Activated CD4-positive, alpha-beta memory T cell treated with anti-CD3 and anti-CD28 coated beads for 36 hours (primary cell): ENCODE measurements around the gene TTBK2. TPM values are rescaled to one million over a fixed set of nuclear protein-coding genes. Genes with fewer than 3 reads are reported as not detected.

Source experiments
- CTCF ChIA-PET: fragments of 350-600 bp; sonication (Branson Sonifier 250); formaldehyde crosslinking; loops from one replicate; lab custom pipeline; 2021; ENCODE audit warnings: antibody characterized with exemption, inconsistent platforms; lab: Charles Lee
- POLR2A ChIA-PET: fragments of 350-600 bp; sonication (Branson Sonifier 250); formaldehyde crosslinking; loops from one replicate; lab custom pipeline; 2021; ENCODE audit warnings: antibody characterized with exemption; lab: Charles Lee
- DNase-seq: peaks from one replicate; pipeline ENCODE4 v3.0.0-alpha.2; 2020
- H3K27ac Mint-ChIP-seq: one replicate; pipeline ENCODE4 v1.8.0; 2021; ENCODE audit warnings: mixed read lengths
- H3K27me3 Mint-ChIP-seq: one replicate; pipeline ENCODE4 v1.8.0; 2021; ENCODE audit warnings: mixed read lengths
- H3K36me3 Mint-ChIP-seq: one replicate; pipeline ENCODE4 v1.8.0; 2021; ENCODE audit warnings: mixed read lengths
- H3K4me1 Mint-ChIP-seq: one replicate; pipeline ENCODE4 v1.8.0; 2021; ENCODE audit warnings: low read depth, mixed read lengths
- H3K4me3 Mint-ChIP-seq: one replicate; pipeline ENCODE4 v1.8.0; 2021; ENCODE audit warnings: mild to moderate bottlenecking, mixed read lengths
- H3K9me3 Mint-ChIP-seq: one replicate; pipeline ENCODE4 v1.8.0; 2021; ENCODE audit warnings: mixed read lengths
- intact Hi-C: fragments of 100-400 bp; cut with micrococcal nuclease; formaldehyde crosslinking; loops from one replicate; pipeline ENCODE4 v1.15.1; 2023
- total RNA-seq, 2 experiments: library from RNA; stranded (reverse); gene quantifications; one replicate each; pipeline ENCODE4 v1.2.3, GENCODE V29; 2021

Gene TTBK2
- total RNA-seq, 2 experiments from 2014 or later, result 12.6 to 13.8 TPM

GRCh38 chr15:42805266-42805665, 115.3 kb downstream of the TTBK2 start:
- Mint-ChIP-seq H3K36me3 (peaks cover 12% of the 10 kb centered on the region), H3K27me3 (no peaks in the 10 kb centered on the region), H3K27ac (no peak overlapping the region), H3K9me3 (no peaks in the 10 kb centered on the region), H3K4me1 (no peaks in the 10 kb centered on the region), H3K4me3 (no peak overlapping the region)
- POLR2A ChIA-PET, result no interaction called here
- CTCF ChIA-PET, result interaction anchor here (0.8 kb wide), 1 partner anchor 121 kb away, joined by 3 read pairs; no protein-coding TSS in a partner anchor
- no peak for DNase-seq
- intact Hi-C loops, result no loop called here

- Mint-ChIP-seq H3K27ac (no peak overlapping the region), H3K4me1 (no peaks in the 10 kb centered on the region), H3K36me3 (peaks cover 12% of the 10 kb centered on the region), H3K27me3 (no peaks in the 10 kb centered on the region), H3K9me3 (no peaks in the 10 kb centered on the region), H3K4me3 (no peak overlapping the region)
- POLR2A ChIA-PET, result no interaction called here
- DNase-seq, result no peak
- intact Hi-C loops, result loop anchor here (5.0 kb wide), 1 partner anchor 123 kb away; no protein-coding TSS in a partner anchor
- CTCF ChIA-PET, result interaction anchor here (0.8 kb wide), 1 partner anchor 122 kb away, joined by 3 read pairs; no protein-coding TSS in a partner anchor
Measured at GRCh38 chr15:42804739-42805138, 115.8 kb downstream of the TTBK2 start.

DNA sequence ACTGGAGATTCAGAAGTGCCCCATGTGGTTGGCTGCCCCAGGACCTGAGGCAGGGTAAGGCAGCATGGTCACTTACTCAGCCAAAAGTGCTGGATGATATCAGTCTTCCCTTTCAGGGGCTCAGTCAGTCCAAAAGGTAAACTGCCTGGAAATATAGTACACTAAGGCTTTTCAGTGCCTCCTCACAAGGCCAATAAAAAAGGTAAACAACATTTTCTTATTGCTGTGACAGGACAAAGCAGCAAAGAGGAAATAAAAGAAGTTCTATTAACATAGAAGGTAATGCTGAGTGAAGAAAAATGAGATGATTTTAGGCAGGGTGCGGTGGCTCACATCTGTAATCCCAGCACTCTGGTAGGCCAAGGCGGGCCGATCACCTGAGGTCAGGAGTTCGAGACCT, 117.1 kb downstream of the TTBK2 start:
- no peaks in the 10 kb centered on the region for H3K9me3 Mint-ChIP-seq
- H3K27ac Mint-ChIP-seq, result no peak overlapping the region
- intact Hi-C loops, result loop anchor here (5.0 kb wide), 1 partner anchor 124 kb away; no protein-coding TSS in a partner anchor
- POLR2A ChIA-PET, result no interaction called here
- H3K27me3 Mint-ChIP-seq, result no peaks in the 10 kb centered on the region
- no peak overlapping the region for H3K4me3 Mint-ChIP-seq
- peaks cover 12% of the 10 kb centered on the region for H3K36me3 Mint-ChIP-seq
- CTCF ChIA-PET, result interaction anchor here (1.7 kb wide), 1 partner anchor 8 kb away, joined by 4 read pairs; no protein-coding TSS in a partner anchor
- DNase-seq, result no peak
- H3K4me1 Mint-ChIP-seq, result no peaks in the 10 kb centered on the region

GRCh38 chr15:42802168-42802567, 118.4 kb downstream of the TTBK2 start:
- Mint-ChIP-seq H3K4me1 (no peaks in the 10 kb centered on the region), H3K27me3 (no peaks in the 10 kb centered on the region), H3K36me3 (peaks cover 12% of the 10 kb centered on the region), H3K9me3 (no peaks in the 10 kb centered on the region), H3K4me3 (no peak overlapping the region), H3K27ac (no peak overlapping the region)
- intact Hi-C loops, result loop anchor here (5.0 kb wide), 1 partner anchor 125 kb away; no protein-coding TSS in a partner anchor
- ChIA-PET CTCF (interaction anchor here (1.3 to 2.5 kb wide), 4 partner anchors 10 to 125 kb away, joined by 4 to 22 read pairs (median 5); no protein-coding TSS in a partner anchor), POLR2A (no interaction called here)
- no peak for DNase-seq

DNA sequence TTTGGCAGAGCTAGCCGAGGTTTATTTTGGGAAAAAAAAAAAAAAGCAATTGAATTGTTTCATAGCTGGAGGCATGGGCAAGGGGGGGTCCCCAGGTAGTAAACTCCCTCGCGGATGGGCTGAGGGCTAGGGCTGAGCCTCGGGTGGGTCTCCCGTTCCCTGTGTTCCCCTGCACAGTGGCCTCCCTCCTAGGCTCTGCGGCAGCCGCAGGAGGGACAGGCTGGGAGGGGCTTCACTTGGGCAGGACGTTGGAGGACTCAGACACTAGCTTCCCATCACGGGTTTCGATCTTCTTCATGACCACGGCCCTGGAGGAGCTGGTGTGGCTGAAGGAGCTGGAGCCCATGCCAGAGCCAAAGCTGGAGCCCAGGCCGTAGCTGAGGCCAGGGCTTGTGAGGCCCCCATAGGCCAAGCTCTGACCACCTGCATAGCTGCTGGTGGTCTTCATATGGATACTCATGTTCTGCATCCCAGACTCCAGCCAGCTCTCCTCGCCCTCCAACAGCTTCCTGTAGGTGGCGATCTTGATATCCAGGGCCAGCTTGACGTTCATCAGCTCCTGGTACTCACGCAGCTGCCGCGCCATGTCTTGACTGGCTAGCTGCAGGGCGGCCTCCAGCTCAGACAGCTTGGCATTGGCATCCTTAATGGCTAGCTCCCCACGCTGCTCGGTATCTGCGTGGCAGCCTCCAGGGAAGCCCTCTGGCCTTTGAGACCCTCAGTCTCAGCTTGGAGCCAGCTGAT, 119.7 kb downstream of the TTBK2 start:
- Mint-ChIP-seq H3K27me3 (no peaks in the 10 kb centered on the region), H3K9me3 (no peaks in the 10 kb centered on the region), H3K4me1 (no peaks in the 10 kb centered on the region), H3K27ac (no peak overlapping the region), H3K36me3 (peaks cover 9% of the 10 kb centered on the region), H3K4me3 (no peak overlapping the region)
- peak; percentile 12 for DNase-seq
- CTCF ChIA-PET, result interaction anchor here (1.2 to 2.5 kb wide), 5 partner anchors 8 to 126 kb away, joined by 4 to 22 read pairs (median 5); no protein-coding TSS in a partner anchor
- intact Hi-C loops, result loop anchor here (5.0 kb wide), 1 partner anchor 126 kb away; no protein-coding TSS in a partner anchor
- POLR2A ChIA-PET, result no interaction called here

- Mint-ChIP-seq H3K27ac (no peak overlapping the region), H3K27me3 (no peaks in the 10 kb centered on the region), H3K9me3 (no peaks in the 10 kb centered on the region), H3K4me1 (no peaks in the 10 kb centered on the region), H3K4me3 (no peak overlapping the region), H3K36me3 (peaks cover 10% of the 10 kb centered on the region)
- DNase-seq, result no peak
- intact Hi-C loops, result no loop called here
- CTCF ChIA-PET, result no interaction called here
- POLR2A ChIA-PET, result no interaction called here
Measured at GRCh38 chr15:42798802-42799201, 121.8 kb downstream of the TTBK2 start.

GRCh38 chr15:42796955-42797782, 123.4 kb downstream of the TTBK2 start:
- no peak overlapping the region for H3K27ac Mint-ChIP-seq
- H3K27me3 Mint-ChIP-seq, result no peaks in the 10 kb centered on the region
- no peak for DNase-seq
- H3K4me1 Mint-ChIP-seq, result no peaks in the 10 kb centered on the region
- ChIA-PET CTCF (interaction anchor here (0.7 kb wide), 1 partner anchor 129 kb away, joined by 3 read pairs; no protein-coding TSS in a partner anchor), POLR2A (no interaction called here)
- no peaks in the 10 kb centered on the region for H3K9me3 Mint-ChIP-seq
- H3K4me3 Mint-ChIP-seq, result no peak overlapping the region
- H3K36me3 Mint-ChIP-seq, result peaks cover 12% of the 10 kb centered on the region
- intact Hi-C loops, result no loop called here

DNA sequence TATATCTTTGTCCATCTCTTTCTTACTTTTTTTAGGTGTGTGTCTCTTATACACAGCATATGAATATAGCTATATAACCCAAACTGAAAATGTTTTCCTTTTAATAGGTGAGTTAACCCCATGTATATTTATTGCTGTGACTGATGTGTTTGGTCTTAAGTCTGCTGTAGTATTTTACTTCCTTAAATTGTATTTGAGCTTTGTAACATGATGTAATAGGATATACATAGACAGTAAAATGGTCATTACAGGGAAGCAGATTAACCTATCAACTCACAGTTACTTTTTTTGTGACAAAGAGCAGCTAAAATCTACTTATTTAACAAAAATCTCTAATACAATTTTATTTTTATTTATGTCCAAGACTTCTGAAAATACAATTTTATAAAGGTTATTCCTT, 131.9 kb downstream of the TTBK2 start:
- ChIA-PET CTCF (no interaction called here), POLR2A (no interaction called here)
- DNase-seq, result no peak
- intact Hi-C loops, result no loop called here
- H3K36me3 Mint-ChIP-seq, result peaks cover 3% of the 10 kb centered on the region
- H3K27me3 Mint-ChIP-seq, result no peaks in the 10 kb centered on the region
- H3K4me3 Mint-ChIP-seq, result no peak overlapping the region
- no peaks in the 10 kb centered on the region for H3K9me3 Mint-ChIP-seq
- no peak overlapping the region for H3K27ac Mint-ChIP-seq
- H3K4me1 Mint-ChIP-seq, result no peaks in the 10 kb centered on the region

GRCh38 chr15:42786978-42787377, 133.6 kb downstream of the TTBK2 start:
- intact Hi-C loops, result no loop called here
- H3K9me3 Mint-ChIP-seq, result no peaks in the 10 kb centered on the region
- no peak overlapping the region for H3K27ac Mint-ChIP-seq
- POLR2A ChIA-PET, result no interaction called here
- no peaks in the 10 kb centered on the region for H3K4me1 Mint-ChIP-seq
- DNase-seq, result no peak
- H3K4me3 Mint-ChIP-seq, result no peak overlapping the region
- no peaks in the 10 kb centered on the region for H3K27me3 Mint-ChIP-seq
- CTCF ChIA-PET, result no interaction called here
- H3K36me3 Mint-ChIP-seq, result peaks cover 6% of the 10 kb centered on the region

DNA sequence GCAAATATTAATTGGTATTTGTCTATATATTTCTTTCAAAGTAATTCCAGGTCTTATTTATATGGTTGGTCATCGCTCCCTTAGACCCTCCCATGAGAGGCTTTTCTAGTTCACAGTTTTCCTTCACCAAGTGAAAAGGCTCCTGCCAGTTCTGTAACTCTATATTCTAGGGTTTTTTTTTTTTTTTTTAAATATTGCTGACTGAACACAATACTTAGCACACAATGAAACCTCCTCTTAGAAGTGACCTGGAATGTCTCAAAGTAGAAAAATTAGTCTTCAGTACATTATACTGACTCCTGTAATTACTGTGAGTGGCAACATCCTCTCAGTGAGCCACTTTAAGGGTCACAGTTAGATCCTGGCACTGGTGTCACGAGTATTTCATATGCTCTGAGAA, 135.0 kb downstream of the TTBK2 start:
- POLR2A ChIA-PET, result no interaction called here
- Mint-ChIP-seq H3K4me3 (no peak overlapping the region), H3K36me3 (peaks cover 6% of the 10 kb centered on the region), H3K9me3 (no peaks in the 10 kb centered on the region), H3K27me3 (no peaks in the 10 kb centered on the region), H3K4me1 (no peaks in the 10 kb centered on the region), H3K27ac (no peak overlapping the region)
- no peak for DNase-seq
- intact Hi-C loops, result no loop called here
- CTCF ChIA-PET, result interaction anchor here (1.0 kb wide), 1 partner anchor 500 kb away, joined by 3 read pairs; no protein-coding TSS in a partner anchor

DNA sequence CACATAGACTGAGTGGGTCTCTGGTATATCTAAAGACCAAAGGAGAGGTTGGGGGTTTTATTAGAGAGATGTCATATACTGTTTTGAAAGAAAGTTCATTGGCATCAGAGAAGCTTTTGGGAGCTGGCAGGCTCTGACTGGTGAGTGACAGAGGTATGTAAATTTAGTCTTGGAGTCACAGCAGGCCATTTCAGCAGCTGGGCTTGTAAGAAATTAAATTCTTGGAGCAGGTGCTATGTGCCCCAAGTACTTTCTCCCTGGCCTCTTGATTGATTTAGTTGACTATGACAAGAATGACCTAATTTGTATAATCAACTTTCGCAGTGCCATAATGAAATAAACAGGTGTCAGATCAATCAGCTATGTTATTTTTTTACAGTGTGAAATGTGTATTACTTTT, 135.9 kb downstream of the TTBK2 start:
- H3K9me3 Mint-ChIP-seq, result no peaks in the 10 kb centered on the region
- ChIA-PET POLR2A (no interaction called here), CTCF (interaction anchor here (1.0 kb wide), 1 partner anchor 501 kb away, joined by 3 read pairs; no protein-coding TSS in a partner anchor)
- H3K36me3 Mint-ChIP-seq, result peaks cover 3% of the 10 kb centered on the region
- intact Hi-C loops, result no loop called here
- H3K27ac Mint-ChIP-seq, result no peak overlapping the region
- H3K4me1 Mint-ChIP-seq, result no peaks in the 10 kb centered on the region
- no peak overlapping the region for H3K4me3 Mint-ChIP-seq
- DNase-seq, result no peak
- H3K27me3 Mint-ChIP-seq, result no peaks in the 10 kb centered on the region

- H3K9me3 Mint-ChIP-seq, result no peaks in the 10 kb centered on the region
- peaks cover 3% of the 10 kb centered on the region for H3K36me3 Mint-ChIP-seq
- ChIA-PET CTCF (no interaction called here), POLR2A (no interaction called here)
- DNase-seq, result no peak
- no peak overlapping the region for H3K4me3 Mint-ChIP-seq
- H3K4me1 Mint-ChIP-seq, result no peaks in the 10 kb centered on the region
- no peaks in the 10 kb centered on the region for H3K27me3 Mint-ChIP-seq
- no peak overlapping the region for H3K27ac Mint-ChIP-seq
- intact Hi-C loops, result no loop called here
Measured at GRCh38 chr15:42782716-42783115, 137.9 kb downstream of the TTBK2 start.
